DND-41 (cell line): ENCODE measurements around the gene TBL1Y.

Experiments used
- ATAC-seq: fragments of 200-7000 bp; cut with Tn5 transposase; 3 replicates; pipeline ENCODE4 v1.9.1; 2021; ENCODE audit warnings: low read depth; ENCODE audit not compliant: insufficient read depth
- DNase-seq: peaks from one replicate; pipeline ENCODE4 v3.0.0-alpha.2; 2020
- H2AFZ ChIP-seq: 2 replicates; pipeline ENCODE4 v1.6.0; 2012; ENCODE audit warnings: low read depth, low read length
- H3K27ac ChIP-seq: 2 replicates; pipeline ENCODE4 v1.5.1; 2012; ENCODE audit warnings: low read length, inconsistent platforms
- H3K27me3 ChIP-seq: fragments of 200-600 bp; sonication (generic); 2 replicates; pipeline ENCODE4 v1.6.0; 2012; ENCODE audit warnings: low read length, mild to moderate bottlenecking, inconsistent platforms; ENCODE audit not compliant: insufficient read depth, poor library complexity
- H3K36me3 ChIP-seq: 2 replicates; pipeline ENCODE4 v1.5.1; 2012; ENCODE audit warnings: low read length, inconsistent platforms; ENCODE audit not compliant: insufficient read depth
- H3K4me1 ChIP-seq: 2 replicates; pipeline ENCODE4 v1.5.1; 2012; ENCODE audit warnings: mild to moderate bottlenecking, low read length; ENCODE audit not compliant: insufficient read depth
- H3K4me2 ChIP-seq: 2 replicates; pipeline ENCODE4 v1.6.0; 2012; ENCODE audit warnings: mild to moderate bottlenecking, moderate library complexity, low read length, inconsistent platforms; ENCODE audit not compliant: insufficient read depth
- H3K4me3 ChIP-seq, 2 experiments: fragments of 200-600 bp in 1 of 2; shearing (Covaris generic) in 1 of 2; 2 replicates each; pipeline ENCODE4 v1.5.1; 2012 to 2016; ENCODE audit warnings: inconsistent platforms in 2 of 2, low read length in 2 of 2, mild to moderate bottlenecking in 2 of 2, low read depth in 1 of 2, moderate library complexity in 1 of 2
- H3K79me2 ChIP-seq: 2 replicates; pipeline ENCODE4 v1.6.0; 2012; ENCODE audit warnings: low read length, inconsistent platforms; ENCODE audit not compliant: insufficient read depth
- H3K9ac ChIP-seq: 2 replicates; pipeline ENCODE4 v1.6.0; 2012; ENCODE audit warnings: low read depth, mild to moderate bottlenecking, inconsistent platforms, low read length, moderate library complexity
- H3K9me3 ChIP-seq: 2 replicates; pipeline ENCODE4 v1.5.1; 2012; ENCODE audit warnings: low read length, moderate library complexity, mild to moderate bottlenecking, inconsistent platforms; ENCODE audit not compliant: insufficient read depth, severe bottlenecking
- H4K20me1 ChIP-seq: 2 replicates; pipeline ENCODE4 v1.6.0; 2012; ENCODE audit warnings: low read length; ENCODE audit not compliant: insufficient read depth
- EZH2 ChIP-seq: IDR thresholded peaks from 3 replicates; pipeline ENCODE4 v1.6.1; 2012; ENCODE audit warnings: borderline replicate concordance, low read depth, mild to moderate bottlenecking, moderate library complexity, low read length, inconsistent platforms; ENCODE audit not compliant: severe bottlenecking
- TF ChIP-seq, protein P1 (sequence below): IDR thresholded peaks from 2 replicates; pipeline ENCODE4 v1.5.1; 2012; ENCODE audit warnings: borderline replicate concordance, low read length, moderate library complexity, mild to moderate bottlenecking; ENCODE audit not compliant: poor library complexity, severe bottlenecking; ENCODE audit errors: extremely low read depth

TBL1Y gene

DNA sequence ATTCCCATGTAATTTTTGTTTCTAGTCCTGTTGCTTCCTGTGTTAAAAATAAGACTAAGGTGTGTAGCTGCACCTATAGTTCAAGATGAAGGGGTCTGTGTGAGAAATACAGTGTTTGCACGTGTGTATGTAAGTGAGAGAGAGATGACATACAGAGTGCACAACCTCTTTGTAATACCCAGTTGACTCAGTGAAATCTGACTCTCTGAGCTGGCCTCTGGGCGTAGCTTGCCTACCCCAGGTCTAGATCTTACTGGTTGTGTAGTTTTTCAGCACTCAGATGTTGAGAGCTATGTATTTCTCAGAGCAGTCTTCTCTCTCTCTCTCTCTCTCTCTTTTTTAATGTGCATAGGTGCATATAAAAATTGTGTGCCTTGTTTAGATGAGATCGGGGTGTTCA, 56.0 kb downstream of the TBL1Y start:
- TF ChIP-seq, protein P1, sequence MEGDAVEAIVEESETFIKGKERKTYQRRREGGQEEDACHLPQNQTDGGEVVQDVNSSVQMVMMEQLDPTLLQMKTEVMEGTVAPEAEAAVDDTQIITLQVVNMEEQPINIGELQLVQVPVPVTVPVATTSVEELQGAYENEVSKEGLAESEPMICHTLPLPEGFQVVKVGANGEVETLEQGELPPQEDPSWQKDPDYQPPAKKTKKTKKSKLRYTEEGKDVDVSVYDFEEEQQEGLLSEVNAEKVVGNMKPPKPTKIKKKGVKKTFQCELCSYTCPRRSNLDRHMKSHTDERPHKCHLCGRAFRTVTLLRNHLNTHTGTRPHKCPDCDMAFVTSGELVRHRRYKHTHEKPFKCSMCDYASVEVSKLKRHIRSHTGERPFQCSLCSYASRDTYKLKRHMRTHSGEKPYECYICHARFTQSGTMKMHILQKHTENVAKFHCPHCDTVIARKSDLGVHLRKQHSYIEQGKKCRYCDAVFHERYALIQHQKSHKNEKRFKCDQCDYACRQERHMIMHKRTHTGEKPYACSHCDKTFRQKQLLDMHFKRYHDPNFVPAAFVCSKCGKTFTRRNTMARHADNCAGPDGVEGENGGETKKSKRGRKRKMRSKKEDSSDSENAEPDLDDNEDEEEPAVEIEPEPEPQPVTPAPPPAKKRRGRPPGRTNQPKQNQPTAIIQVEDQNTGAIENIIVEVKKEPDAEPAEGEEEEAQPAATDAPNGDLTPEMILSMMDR, result no peak
- TF ChIP-seq EZH2, result no peak
- Histone ChIP-seq H3K27ac (no peak overlapping the region), H4K20me1 (no peaks in the 10 kb centered on the region), H3K9me3 (no peaks in the 10 kb centered on the region), H3K4me1 (no peaks in the 10 kb centered on the region), H3K27me3 (no peaks in the 10 kb centered on the region), H3K9ac (no peak overlapping the region), H3K4me2 (no peak overlapping the region), H3K79me2 (no peaks in the 10 kb centered on the region), H2AFZ (no peak overlapping the region), H3K36me3 (no peaks in the 10 kb centered on the region), H3K4me3 (no peak overlapping the region)
- ATAC-seq (no peak), DNase-seq (no peak)

DNA sequence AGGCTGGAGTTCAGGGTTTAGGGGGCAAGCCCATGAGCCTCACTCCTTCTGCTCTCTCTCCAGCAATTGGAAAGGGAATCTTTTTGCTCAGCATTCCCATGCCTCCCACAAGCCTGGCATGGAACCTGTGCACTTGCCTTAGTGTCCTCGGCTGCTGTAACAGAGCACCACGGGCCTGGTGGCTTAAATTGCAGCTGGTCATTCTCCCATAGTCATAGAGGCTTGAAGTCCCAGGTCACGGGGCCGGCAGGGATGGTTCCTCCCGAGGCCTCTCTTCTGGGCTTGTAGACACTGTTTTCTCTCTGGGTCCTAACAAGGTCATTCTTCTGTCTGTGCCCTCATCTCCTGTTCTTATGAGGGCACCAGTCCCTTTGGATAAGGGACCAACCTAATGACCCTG, 57.2 kb downstream of the TBL1Y start:
- Histone ChIP-seq H2AFZ (no peak overlapping the region), H3K9me3 (no peaks in the 10 kb centered on the region), H3K4me1 (no peaks in the 10 kb centered on the region), H3K79me2 (no peaks in the 10 kb centered on the region), H4K20me1 (no peaks in the 10 kb centered on the region), H3K27me3 (no peaks in the 10 kb centered on the region), H3K9ac (no peak overlapping the region), H3K4me2 (no peak overlapping the region), H3K27ac (no peak overlapping the region), H3K4me3 (no peak overlapping the region), H3K36me3 (no peaks in the 10 kb centered on the region)
- TF ChIP-seq EZH2, result no peak
- TF ChIP-seq, protein P1, result no peak
- no peak for ATAC-seq
- DNase-seq, result no peak

DNA sequence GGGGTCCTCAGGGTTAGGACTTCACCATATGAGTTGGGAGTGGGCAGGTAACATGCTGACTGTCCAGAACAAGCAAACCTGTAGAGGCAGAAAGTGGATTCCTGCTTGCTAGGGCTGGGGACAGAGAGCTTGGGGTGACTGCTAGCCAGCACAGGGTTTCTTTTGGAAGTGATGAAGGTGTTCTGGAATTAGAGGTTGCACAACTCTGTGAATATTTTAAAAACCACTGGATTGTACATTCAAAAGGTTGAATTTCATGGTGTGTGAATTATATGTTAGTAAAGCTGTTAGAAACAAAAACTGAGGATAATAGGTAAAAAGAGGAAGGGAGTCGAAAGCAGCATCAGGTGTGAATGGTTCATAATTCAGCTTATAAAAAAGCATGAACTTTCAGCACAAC, 57.7 kb downstream of the TBL1Y start:
- no peak overlapping the region for H3K4me3 ChIP-seq
- no peaks in the 10 kb centered on the region for H3K9me3 ChIP-seq
- H3K36me3 ChIP-seq, result no peaks in the 10 kb centered on the region
- TF ChIP-seq EZH2, result no peak
- TF ChIP-seq, protein P1, result no peak
- H3K27ac ChIP-seq, result no peak overlapping the region
- H4K20me1 ChIP-seq, result no peaks in the 10 kb centered on the region
- H3K79me2 ChIP-seq, result no peaks in the 10 kb centered on the region
- no peak for ATAC-seq
- H3K4me1 ChIP-seq, result no peaks in the 10 kb centered on the region
- H3K27me3 ChIP-seq, result no peaks in the 10 kb centered on the region
- H3K4me2 ChIP-seq, result no peak overlapping the region
- DNase-seq, result no peak
- no peak overlapping the region for H3K9ac ChIP-seq
- no peak overlapping the region for H2AFZ ChIP-seq
